OCI-LY7 (cell line): ENCODE data around the gene SLC2A10.

Experiments
- EZH2phosphoT487 ChIP-seq: fragments of 200-600 bp; sonication (generic); IDR thresholded peaks from 2 replicates; pipeline ENCODE4 v1.6.1; 2018; ENCODE audit warnings: low read depth, borderline replicate concordance, mild to moderate bottlenecking, mixed run types, antibody characterized with exemption, low read length, moderate library complexity, mixed read lengths
- TF ChIP-seq, protein P1 (sequence below): fragments of 200-600 bp; sonication (generic); conservative IDR thresholded peaks from 2 replicates; pipeline ENCODE4 v1.5.1; 2014; ENCODE audit warnings: mild to moderate bottlenecking, antibody characterized with exemption, low read length, moderate library complexity, mixed read lengths

DNA sequence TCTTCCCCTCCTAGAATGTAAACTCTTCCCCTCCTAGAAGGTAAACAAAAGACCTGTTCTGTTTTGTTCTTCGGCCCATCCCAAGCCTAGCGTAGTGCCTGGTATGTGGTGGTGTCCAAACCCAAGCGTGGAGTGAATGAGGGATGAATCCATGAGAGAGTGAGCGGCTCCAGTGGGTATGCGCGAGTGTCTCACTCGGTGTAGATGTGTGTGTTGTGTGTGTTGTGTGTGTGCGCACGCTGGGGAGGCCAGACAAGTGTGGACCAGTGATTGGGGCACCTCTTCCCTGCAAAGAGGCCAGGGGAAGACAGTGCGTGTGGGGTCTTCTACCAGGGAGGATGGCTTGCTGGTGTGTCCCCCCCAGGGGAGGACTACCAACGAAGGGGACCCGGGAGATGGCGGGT lies 392 bp upstream of the SLC2A10 start:
- TF ChIP-seq, protein P1, sequence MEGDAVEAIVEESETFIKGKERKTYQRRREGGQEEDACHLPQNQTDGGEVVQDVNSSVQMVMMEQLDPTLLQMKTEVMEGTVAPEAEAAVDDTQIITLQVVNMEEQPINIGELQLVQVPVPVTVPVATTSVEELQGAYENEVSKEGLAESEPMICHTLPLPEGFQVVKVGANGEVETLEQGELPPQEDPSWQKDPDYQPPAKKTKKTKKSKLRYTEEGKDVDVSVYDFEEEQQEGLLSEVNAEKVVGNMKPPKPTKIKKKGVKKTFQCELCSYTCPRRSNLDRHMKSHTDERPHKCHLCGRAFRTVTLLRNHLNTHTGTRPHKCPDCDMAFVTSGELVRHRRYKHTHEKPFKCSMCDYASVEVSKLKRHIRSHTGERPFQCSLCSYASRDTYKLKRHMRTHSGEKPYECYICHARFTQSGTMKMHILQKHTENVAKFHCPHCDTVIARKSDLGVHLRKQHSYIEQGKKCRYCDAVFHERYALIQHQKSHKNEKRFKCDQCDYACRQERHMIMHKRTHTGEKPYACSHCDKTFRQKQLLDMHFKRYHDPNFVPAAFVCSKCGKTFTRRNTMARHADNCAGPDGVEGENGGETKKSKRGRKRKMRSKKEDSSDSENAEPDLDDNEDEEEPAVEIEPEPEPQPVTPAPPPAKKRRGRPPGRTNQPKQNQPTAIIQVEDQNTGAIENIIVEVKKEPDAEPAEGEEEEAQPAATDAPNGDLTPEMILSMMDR, result no peak
- no peak for TF ChIP-seq EZH2phosphoT487
